Measurements from ENCODE around the gene TCAP. TPM values are rescaled to one million over a fixed set of nuclear protein-coding genes. Genes with fewer than 3 reads are reported as not detected.

TCAP gene
- total and polyA plus RNA-seq, 10 donors, result 1.5 to 3.2 (median 2.2) TPM

DNA sequence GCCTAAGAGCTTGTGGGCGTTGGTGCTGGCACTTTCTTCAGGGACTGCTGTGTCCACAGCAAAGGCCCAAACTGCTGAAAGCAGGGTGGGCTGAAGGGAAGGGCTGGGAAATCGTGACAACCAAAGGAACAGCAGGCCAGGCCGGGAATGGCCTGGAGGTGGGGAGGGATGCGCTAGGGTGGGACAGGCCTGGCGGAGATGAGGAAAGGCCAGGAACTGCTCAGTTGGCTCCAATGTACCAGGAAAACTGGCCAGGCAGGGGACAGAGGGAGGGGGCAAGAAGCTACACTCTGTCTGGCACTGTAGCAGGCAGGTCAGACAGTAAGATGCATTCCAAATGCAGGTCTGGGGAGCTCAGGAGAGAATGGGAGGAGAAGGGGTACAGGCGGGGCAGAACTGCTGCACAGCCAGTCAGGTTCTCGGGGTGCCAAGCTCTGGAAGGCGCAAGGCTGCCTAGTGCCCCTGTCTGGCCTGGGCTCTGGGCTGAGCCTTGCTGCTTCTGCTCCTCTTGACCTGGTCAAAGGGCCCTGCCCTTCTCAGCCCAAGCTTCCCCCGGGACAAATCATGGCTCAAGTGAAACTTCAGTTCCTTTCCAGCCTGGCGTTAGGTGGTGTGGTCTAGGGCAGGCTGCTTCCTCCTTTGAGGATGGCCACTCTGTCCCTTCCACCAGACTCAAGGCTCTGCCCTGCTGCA, 10.4 kb downstream of the TCAP start:
- TF ChIP-seq POLR2AphosphoS5 (IDR thresholded peaks at IDR 0.05) (no peak), POLR2A (IDR thresholded peaks at IDR 0.05) (no peak)
- TF ChIP-seq, protein P1, sequence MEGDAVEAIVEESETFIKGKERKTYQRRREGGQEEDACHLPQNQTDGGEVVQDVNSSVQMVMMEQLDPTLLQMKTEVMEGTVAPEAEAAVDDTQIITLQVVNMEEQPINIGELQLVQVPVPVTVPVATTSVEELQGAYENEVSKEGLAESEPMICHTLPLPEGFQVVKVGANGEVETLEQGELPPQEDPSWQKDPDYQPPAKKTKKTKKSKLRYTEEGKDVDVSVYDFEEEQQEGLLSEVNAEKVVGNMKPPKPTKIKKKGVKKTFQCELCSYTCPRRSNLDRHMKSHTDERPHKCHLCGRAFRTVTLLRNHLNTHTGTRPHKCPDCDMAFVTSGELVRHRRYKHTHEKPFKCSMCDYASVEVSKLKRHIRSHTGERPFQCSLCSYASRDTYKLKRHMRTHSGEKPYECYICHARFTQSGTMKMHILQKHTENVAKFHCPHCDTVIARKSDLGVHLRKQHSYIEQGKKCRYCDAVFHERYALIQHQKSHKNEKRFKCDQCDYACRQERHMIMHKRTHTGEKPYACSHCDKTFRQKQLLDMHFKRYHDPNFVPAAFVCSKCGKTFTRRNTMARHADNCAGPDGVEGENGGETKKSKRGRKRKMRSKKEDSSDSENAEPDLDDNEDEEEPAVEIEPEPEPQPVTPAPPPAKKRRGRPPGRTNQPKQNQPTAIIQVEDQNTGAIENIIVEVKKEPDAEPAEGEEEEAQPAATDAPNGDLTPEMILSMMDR (IDR thresholded peaks at IDR 0.05 in 8 of 11, conservative IDR thresholded peaks at IDR 0.05 in 3 of 11), result no peak
- peaks cover 21 to 78% (median 61%) of the 10 kb centered on the region in 6 donors for H3K4me1 ChIP-seq
- 80 to 86% (median 81%) methylated on average over 9 to 10 of the region's 10 CpGs for WGBS, 5 donors
- DNase-seq, result peak; percentile 63
- H3K27me3 ChIP-seq (replicated peaks in 1 of 7), result peaks cover 0 to 19% (median 7%) of the 10 kb centered on the region in 7 donors
- H3K27ac ChIP-seq, result peak overlapping the region in 6 of 8 donors; percentile 31 to 90 (median 74)
- peaks cover 0 to 9% (median under 1%) of the 10 kb centered on the region in 6 donors for H3K36me3 ChIP-seq
- intact Hi-C loops (cut with DNase I; ENCODE audit: low total_unique reads), result no loop called here
- no peak overlapping the region for H3K4me3 ChIP-seq
- no peaks in the 10 kb centered on the region for H3K9me3 ChIP-seq

- Histone ChIP-seq H3K4me3 (no peak overlapping the region), H3K27ac (peak overlapping the region in 6 of 8 donors; percentile 31 to 90 (median 74)), H3K9me3 (no peaks in the 10 kb centered on the region), H3K36me3 (peaks cover 0 to 15% (median 2%) of the 10 kb centered on the region in 6 donors), H3K4me1 (peaks cover 21 to 83% (median 64%) of the 10 kb centered on the region in 6 donors), H3K27me3 (replicated peaks in 1 of 7) (peaks cover 0 to 11% (median 2%) of the 10 kb centered on the region in 7 donors)
- WGBS, 5 donors, result 24 to 33% (median 25%) methylated on average over 7 of the region's 7 CpGs
- peak; percentile 89 for DNase-seq
- TF ChIP-seq POLR2AphosphoS5 (IDR thresholded peaks at IDR 0.05) (peak; percentile 55 to 66 (median 62)), POLR2A (IDR thresholded peaks at IDR 0.05) (no peak)
- intact Hi-C loops (cut with DNase I; ENCODE audit: low total_unique reads), result no loop called here
Observed at GRCh38 chr17:39676198-39676819, 11.2 kb downstream of the TCAP start.

DNA sequence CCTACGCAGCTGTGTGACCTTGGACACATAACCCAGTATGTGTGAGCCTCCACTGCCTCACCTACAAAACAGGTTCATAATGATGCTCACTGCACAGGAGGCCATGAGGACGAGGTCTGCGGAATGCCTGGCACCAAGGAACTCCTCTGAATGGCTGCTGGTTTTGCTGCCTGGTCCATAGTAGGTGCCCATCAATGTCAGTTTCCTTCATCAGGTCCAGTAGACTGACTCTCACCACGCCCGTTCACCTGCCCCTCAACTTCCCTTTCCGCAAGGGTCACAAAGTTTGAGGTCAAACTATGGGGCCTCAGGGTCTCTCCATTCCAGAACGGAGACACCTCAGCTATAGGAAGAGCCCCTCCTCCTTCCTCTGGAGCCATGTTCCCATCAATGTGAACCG, 11.9 kb downstream of the TCAP start:
- DNase-seq, result no peak
- TF ChIP-seq, protein P1 (IDR thresholded peaks at IDR 0.05 in 8 of 11, conservative IDR thresholded peaks at IDR 0.05 in 3 of 11), result no peak
- TF ChIP-seq POLR2AphosphoS5 (IDR thresholded peaks at IDR 0.05) (no peak), POLR2A (IDR thresholded peaks at IDR 0.05) (no peak)
- H3K36me3 ChIP-seq, result peaks cover 0 to 17% (median 2%) of the 10 kb centered on the region in 6 donors
- no peaks in the 10 kb centered on the region for H3K9me3 ChIP-seq
- peaks cover 21 to 77% (median 63%) of the 10 kb centered on the region in 6 donors for H3K4me1 ChIP-seq
- H3K27ac ChIP-seq, result peak overlapping the region in 4 of 8 donors; percentile 69 to 90 (median 80)
- intact Hi-C loops (cut with DNase I; ENCODE audit: low total_unique reads), result no loop called here
- peaks cover 0 to 4% (median 0%) of the 10 kb centered on the region in 7 donors for H3K27me3 ChIP-seq (replicated peaks in 1 of 7)
- H3K4me3 ChIP-seq, result no peak overlapping the region
- 62 to 86% (median 80%) methylated on average over 7 to 8 of the region's 8 CpGs for WGBS, 5 donors

DNA sequence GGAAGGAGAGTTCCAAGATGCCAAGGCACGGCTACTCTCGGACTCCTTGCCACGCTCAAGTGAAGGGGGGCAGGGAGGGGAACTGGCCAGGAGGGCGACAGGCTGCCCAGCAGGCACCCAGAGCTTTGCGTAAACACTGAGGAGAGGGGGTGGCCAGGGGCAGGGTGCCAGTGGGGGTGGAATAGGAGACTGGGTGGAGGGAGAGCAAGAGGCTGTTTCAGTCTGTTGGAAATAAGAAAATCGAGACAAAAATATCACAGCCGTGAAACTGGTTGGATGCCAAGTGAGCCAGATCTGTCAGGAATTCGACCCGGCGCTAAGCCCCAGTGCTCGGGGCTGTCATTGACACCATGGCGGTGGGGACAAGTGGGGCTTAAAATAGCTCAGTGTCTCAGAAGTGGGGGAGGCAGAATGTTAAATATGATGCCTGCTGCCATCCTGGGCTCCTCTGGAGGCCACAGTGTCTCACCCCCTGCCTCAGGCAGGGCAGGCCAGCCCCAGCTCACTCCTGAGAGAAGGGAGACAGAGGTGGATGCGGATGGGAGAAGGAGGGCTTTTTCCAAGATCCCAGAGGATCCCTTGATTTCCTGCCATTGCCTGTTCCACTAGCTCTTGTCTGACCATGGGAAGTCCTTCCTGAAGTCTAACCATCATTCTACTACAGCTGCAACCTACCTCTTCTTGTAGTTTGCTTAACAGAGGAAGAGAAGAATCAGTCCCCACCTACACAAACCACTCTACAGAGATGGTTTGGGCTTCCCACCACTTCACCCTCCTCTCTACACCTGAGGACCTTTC, 12.6 kb downstream of the TCAP start:
- no peaks in the 10 kb centered on the region for H3K27me3 ChIP-seq (replicated peaks in 1 of 7)
- 69 to 75% (median 71%) methylated on average over 13 of the region's 13 CpGs for WGBS, 5 donors
- TF ChIP-seq, protein P1 (IDR thresholded peaks at IDR 0.05 in 8 of 11, conservative IDR thresholded peaks at IDR 0.05 in 3 of 11), result no peak
- TF ChIP-seq POLR2AphosphoS5 (IDR thresholded peaks at IDR 0.05), result no peak
- no peak for TF ChIP-seq POLR2A (IDR thresholded peaks at IDR 0.05)
- H3K36me3 ChIP-seq, result peaks cover 0 to 23% (median 2%) of the 10 kb centered on the region in 6 donors
- peak overlapping the region in 6 of 8 donors; percentile 20 to 90 (median 74) for H3K27ac ChIP-seq
- H3K9me3 ChIP-seq, result no peaks in the 10 kb centered on the region
- no peak overlapping the region for H3K4me3 ChIP-seq
- peak; percentile 68 for DNase-seq
- intact Hi-C loops (cut with DNase I; ENCODE audit: low total_unique reads), result no loop called here
- peaks cover 21 to 74% (median 62%) of the 10 kb centered on the region in 6 donors for H3K4me1 ChIP-seq

Measured in spleen (tissue), 11 donors.